HG02973 (cell line): ENCODE measurements around the gene ATP4A.

ENCODE experiments used
- ATAC-seq: cut with Tn5 transposase; IDR thresholded peaks from one replicate; pipeline ENCODE4 v1.9.1; 2021; ENCODE audit warnings: moderate library complexity; ENCODE audit not compliant: unreplicated experiment

Gene ATP4A

DNA sequence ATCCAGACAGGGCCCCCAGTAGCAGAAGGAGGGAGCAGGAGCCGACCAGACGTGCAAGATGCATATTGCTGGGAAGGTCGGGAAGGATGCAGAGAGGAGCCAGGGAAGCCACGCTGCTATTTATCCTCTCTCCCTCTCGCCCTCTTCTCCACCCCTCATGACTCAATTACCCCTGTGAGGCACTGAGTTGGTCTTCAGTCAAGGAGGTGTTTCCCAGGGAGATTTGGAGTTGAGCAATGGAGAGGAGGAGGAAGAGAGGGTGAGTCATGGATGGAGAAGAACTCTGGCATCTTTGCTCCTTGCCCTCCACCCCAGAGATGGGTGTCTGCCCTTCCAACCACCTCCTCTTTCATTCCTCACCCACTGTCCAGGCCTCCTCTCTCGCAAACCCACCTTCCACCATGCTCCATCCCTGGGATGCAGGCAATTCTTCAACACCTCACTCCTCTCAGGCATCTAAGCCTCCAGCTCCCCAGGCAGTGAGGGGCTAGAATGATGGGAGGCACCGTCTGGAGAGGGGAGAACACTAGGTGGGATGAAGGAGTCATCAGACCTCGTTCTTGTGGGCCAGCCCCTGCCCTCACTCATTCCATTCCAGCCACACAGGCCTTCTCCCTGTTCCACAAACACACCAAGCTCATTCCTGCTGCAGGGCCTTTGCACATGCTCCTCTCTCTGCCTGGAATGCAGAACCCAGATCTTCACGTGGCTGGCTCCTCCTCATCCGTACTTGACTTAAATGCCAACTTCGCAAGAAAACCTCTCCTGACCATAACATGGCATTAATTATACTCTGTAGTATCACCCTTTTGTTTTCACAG lies 35.0 kb downstream of the ATP4A start, which contains the start of gene SBSN:
Gene SBSN (minus strand): TSS at position 94 of the 821 bp plus-strand sequence. CDS start 30 bp downstream, at position 64.
- ATAC-seq = no peak

- no peak for ATAC-seq
Observed at GRCh38 chr19:35525873-35526272, 37.6 kb downstream of the ATP4A start.

- no peak for ATAC-seq
Observed at GRCh38 chr19:35524181-35524837, 39.1 kb downstream of the ATP4A start.

GRCh38 chr19:35522745-35523327 lies 40.6 kb downstream of the ATP4A start:
- ATAC-seq = no peak

DNA sequence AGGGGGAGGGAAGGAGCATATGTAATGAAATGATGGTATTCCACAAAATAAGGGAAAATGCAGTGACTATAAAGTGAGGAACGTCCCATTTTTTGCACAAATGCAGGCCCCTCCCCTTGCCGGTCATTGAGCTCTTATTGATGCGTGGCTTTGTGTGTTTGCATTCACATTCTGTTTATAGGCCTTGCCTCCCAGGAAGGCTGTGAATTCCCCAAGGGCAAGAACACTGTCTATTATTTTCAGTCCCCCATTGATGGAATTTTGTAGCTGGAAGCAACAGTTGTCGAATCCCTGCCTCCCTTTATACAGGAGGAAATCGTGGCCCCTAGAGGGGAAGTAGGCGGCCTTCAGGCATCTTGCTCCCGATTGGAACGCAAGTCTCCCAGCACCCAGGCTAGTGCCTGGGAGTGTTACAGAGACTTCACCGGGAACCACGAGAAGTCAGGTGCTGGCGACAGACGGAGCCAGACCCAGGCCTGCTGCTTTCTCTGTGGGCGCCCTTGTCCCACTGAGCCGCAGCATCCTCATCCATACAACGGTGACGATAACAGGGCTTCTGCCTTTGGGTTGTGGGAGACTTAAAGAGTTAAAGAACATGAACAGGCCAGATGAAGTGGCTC lies 42.2 kb downstream of the ATP4A start:
- no peak for ATAC-seq

- no peak for ATAC-seq
Observed at GRCh38 chr19:35519291-35519690, 44.2 kb downstream of the ATP4A start.

DNA sequence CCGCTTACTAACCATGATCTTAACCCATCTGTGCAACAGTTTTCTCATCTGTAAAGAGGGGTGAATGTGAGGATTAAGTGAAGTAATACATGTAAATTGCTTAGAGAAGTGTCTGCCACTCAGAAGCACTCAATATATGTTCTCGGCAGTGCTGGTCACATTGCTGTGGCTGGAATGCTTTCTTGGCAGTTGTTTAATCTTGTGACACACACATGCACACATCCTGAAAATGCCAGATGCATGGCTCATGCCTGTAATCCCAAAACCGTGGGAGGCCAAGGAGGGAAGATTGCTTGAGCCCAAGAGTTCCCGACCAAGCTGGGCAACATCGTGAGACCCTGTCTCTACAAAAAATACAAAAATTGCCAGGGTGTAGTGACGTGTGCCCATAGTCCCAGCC lies 45.1 kb downstream of the ATP4A start:
- ATAC-seq = no peak

DNA sequence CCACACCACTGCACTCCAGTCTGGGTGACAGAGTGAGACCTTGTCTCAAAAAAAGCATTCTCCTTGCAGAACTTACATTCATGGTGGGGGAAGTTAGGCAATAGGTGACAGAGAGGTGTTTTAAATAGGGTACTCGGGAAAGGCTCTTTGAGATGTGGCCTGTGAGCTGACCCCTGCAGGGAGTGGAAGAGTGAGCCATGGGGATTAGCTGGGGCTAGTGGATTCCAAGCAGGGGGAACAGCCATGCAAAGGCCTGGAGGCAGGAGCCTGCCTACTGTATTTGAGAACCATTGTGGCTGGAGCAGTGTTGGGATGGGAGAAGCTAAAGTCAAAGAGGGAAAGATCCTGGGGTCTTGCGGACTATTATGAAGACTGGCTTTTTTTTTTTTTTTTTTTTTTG lies 46.1 kb downstream of the ATP4A start:
- no peak for ATAC-seq

DNA sequence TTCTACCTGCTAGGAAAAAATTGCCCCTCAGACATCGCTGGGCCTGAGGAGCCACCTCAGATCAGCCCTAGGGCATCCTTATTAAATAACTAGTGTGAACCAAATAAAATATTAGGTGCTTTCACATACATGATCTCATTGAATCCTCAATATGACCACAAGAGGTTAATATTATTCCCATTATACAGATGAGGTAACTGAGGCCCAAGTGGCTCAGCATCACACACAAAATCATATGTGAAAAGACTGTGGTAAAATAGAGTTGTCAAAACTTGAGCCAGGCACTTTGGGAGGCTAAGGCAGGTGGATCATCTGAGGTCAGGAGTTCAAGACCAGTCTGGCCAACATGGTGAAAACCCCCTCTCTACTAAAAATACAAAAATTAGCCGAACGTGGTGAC lies 47.1 kb downstream of the ATP4A start:
- ATAC-seq = no peak

DNA sequence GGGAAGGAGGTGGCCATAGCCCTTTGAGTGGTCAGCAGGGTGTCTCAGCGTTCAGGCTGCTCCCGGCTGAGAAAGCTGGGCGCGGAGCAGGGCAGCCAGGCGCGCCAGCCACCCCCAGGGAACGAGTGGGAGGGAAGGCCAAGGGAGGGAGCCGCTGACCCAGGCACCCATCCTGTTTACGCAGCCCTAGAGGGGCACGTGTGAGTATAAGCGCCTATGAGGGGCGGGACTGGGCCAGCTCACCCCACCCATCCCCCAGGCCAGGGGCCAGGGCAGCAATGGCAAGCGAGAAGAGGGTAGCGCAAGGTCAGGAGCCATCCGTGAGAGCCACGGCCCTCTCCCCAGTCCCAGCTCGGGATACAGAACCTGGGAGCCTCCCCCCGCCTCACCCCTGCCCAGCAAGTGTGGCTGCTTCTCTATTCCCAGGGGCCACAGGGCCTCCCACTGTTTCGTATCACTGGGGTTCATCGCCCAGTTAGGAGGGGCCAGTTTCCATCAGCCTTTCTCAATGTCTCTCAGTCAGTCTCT lies 49.1 kb downstream of the ATP4A start:
- ATAC-seq = no peak

DNA sequence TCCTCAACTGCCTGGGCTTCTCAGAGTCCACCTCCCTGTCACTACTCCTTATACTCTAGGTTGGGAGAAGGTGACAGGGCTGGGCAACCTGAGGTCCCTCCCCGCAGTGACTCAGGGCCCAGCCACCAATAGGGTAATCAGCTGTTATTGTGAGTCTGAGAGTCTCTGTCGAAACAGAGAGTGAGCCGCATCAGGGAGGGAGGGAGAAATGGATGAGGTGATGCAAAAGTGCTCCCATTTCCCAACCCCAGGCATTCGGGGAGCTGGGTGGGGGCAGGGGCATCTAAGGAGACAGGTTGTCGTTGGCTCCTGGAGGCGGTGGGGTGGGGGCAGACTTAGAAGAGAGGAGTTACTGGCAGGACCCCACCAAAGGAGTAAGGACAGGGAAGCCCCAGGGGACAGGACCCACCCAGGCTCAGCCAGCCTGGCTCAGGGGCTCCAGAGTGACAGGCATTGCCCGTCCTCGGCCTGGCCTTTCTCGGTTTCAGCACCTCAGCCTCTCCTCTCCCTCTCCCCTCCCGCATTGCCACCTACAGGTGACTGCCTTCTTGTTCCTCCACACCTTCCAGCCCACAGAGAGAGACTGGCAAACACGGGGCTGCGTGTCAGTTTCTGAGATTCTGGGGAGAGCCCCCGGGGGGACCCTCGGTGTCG lies 49.7 kb downstream of the ATP4A start, which contains the start of gene DMKN:
Gene DMKN (minus strand): TSS at position 22 of the 654 bp plus-strand sequence. CDS start 174 bp downstream, outside the sequence.
- no peak for ATAC-seq

DNA sequence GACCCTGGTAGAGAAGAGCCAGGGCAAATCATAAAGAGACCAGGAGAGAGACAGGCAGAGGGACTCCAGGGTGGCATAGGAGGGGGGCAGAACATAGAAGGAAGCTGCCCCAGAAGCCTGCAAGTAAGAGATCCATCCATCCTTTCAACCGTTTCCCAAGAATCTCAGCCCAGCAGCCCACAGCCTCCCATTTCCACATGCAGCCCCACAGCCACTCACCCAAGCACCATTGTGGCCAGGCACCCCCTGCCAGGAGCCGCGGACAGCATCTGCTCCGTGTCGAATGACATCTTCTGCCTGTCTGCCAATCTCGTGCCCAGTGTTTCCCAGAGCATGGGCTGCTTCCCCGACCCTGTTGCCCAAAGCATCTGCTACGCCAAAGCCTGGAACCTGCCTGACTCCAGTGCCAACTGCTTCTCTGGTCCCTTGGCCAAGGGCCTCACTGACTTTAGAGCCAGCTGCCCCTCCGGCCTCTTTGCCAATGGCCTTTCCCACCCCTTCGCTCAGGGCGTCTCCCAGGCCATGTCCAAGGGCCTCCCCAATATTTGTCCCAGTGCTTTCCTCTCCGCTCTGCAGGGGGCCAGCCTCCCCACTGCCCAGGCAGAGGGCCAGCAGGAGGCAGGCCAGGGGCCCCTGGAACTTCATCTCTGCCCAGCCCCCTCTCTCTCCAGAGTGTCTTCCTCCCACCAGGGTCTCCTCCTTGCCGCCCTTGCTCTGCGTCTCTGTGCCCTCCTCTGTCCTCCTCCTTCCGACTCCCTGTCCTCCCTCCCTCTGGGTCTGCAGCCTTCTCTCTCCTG lies 50.4 kb downstream of the ATP4A start:
- ATAC-seq = no peak

DNA sequence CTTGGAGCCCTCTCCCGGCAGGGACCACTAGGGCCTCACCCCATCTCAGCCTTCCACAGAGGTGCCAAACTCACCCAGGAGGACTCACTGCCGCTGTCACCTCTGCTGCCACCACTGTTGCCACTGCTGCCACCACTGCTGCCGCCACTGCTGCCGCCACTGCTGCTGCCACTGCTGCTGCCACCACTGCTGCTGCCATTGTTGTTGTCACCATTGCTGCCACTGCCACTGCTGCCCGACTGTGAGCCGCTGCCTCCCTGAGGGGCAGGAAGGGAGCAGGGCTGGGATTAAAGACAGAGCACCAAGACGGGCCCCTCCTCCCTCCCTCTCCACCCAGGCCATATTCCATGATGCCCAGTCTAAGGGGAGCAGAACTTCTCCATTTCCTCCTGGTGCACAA lies 52.1 kb downstream of the ATP4A start:
- no peak for ATAC-seq

DNA sequence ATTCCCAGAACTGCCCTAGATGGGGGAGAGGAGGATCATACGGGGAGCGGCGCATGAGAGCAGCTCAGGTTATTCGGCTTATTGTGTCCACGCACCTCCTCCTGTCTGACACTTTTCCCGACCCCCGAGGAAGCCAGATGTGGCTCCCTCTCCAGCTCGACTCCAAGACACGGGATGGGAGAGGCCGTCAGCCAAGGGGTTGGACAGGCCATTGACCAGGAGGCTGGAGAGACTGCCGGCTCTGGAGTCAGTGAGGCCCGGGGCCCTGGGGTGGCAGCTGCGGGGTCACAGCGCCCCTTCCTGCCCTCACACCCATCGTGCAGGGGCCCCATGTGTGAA lies 52.9 kb downstream of the ATP4A start:
- ATAC-seq = no peak

DNA sequence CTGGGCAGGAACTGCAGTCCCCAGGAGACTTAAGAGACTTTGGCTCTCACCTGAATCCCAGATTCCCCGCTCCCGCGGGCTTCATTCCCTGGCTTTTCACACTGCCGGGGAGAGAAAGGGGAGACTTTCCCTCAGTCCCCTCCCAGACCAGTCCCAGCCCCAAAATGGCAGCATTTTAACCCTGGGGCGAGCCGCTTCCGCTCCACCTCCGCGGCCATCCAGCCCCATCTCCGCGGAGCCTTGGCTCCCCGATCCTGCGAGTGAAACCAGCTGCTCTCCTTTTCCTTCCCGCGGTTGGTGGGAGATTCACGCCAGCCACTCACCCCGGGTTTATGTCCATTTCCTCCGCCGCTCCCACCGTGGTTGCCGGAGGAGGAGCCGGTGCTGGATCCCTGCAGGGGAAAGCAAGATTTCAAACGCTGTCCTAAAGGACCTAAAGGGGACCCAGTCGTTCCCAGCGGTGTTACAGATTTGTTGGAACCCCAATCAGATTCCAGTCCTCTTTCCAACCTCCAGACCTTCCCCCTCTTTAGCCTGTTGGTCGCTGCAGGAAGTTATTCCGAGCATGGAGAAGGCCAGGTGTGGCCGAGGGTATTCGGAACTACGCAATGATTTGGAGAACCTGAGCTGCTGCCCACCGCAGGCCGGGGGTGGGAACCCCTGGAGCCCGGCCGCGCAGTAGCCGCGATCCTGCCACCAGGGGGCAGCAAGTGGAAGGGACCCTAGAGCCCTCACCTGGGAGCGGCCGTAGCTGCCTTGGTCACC lies 53.4 kb downstream of the ATP4A start:
- ATAC-seq = no peak

DNA sequence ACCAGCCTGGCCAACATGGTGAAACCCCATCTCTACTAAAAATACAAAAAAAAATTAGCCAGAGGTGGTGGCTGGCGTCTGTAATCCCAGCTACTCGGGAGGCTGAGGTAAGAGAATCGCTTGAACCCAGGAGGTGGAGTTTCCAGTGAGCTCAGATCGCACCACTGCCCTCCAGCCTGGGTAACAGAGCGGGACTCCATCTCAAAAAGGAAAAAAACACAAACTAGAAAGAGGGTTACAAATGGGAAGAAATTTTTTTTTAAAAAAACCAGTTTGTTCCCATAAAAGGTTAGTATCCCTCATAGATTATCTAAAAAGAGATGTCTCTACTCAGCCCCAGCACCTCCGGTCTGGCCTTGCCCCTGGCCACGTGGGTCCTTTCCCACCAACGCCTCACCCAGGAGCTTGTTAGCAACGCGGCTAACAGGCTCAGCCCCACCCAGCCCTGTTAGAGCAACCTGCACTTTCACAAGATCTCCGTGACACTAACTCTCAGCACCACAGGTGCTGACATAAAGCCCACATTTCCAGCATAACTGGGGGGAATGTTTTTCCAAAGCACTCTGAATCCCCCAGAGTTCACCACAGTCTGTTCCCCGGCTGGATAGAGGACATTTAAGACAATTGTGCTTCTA lies 54.3 kb downstream of the ATP4A start:
- ATAC-seq = no peak

DNA sequence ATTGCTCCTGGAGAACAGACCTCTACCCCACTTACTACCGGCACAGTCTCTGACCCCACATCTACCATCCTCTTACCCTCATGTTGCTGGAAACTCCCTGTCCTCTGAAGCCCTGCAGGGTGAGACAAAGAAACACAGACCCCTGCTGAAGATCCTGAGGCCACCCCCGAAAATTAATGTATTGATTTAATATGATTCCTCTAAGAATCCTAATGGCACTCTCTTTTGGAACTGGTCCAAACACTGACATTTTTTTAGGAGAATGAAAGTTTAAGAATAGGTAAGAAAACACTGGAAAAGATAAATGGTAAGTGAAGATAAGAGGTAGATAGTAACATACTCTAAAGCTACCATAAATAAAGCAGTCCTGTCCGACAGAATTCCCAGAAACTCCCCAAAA lies 55.3 kb downstream of the ATP4A start:
- ATAC-seq = no peak

GRCh38 chr19:35507561-35507960 lies 55.9 kb downstream of the ATP4A start:
- no peak for ATAC-seq

DNA sequence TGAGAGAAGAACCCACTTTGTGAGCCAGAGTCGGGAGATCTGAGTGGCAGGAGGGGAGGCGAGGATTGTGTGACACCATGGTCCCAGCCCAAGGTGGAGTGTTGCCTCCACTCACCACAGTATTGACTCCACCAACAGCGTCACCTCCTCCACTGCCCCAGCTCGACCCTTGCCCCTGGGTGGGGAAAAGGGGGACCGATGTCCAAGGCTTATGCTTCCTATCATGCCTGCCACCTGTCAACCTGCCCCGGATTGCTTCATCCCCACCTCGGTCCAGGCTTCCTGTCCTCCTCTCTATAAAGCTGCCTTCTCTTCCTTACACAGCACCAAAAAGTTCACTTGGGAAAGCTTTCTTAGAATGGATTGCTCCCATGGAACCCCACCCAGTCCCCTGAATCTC lies 57.4 kb downstream of the ATP4A start:
- ATAC-seq = no peak
